HFF-Myc (cell line): ENCODE measurements around the gene PTPRN2.

ENCODE experiments used
- DNase-seq: peaks from one replicate; pipeline ENCODE4 v3.0.0-alpha.2; 2011; ENCODE audit warnings: low read depth; ENCODE audit errors: extremely low read depth
- H3K4me3 ChIP-seq: replicated peaks from 2 replicates; pipeline ENCODE4 v1.5.1; 2011; ENCODE audit warnings: low read depth, mild to moderate bottlenecking, control low read depth, low read length
- CTCF ChIP-seq: IDR thresholded peaks from 2 replicates; pipeline ENCODE4 v1.5.1; 2012; ENCODE audit warnings: mild to moderate bottlenecking, low read depth, low read length, control low read depth; ENCODE audit errors: missing control alignments

The PTPRN2 gene

GRCh38 chr7:158611541-158611940 lies 23.9 kb upstream of the PTPRN2 start:
- no peak for DNase-seq
- no peak for TF ChIP-seq CTCF
- H3K4me3 ChIP-seq = no peak overlapping the region

DNA sequence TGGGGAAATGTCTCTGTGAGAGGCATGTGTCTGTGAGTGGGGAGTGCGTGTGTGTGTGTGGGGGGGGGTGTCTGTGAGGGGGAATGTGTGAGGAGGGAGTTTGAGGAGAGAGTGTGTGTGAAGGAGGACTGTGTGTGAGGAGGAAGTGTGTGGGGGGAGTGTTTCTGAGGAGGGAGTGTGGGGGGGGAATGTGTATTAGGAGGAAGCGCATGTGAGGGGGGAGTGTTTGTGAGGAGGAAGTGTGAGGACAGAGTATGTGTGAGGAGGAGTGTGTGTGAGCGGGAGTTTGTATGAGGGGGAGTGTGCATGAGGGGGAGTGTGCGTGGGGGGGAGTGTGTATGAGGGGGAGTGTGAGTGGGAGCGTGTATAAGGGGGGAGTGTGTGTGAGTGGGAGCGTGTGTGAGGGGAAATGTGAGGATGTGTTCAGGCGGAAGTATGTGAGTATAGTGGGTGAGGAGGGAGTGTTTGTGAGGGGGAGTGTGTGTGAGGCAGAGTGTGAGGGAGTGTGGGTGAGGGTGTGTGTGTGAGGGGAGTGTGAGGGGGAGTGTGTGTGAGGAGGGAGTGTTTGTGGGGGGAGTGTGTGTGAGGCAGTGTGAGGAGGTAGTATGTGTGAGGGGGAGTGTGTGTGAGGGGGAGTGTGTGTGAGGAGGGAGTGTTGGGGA lies 21.8 kb upstream of the PTPRN2 start:
- no peak for DNase-seq
- no peak overlapping the region for H3K4me3 ChIP-seq
- TF ChIP-seq CTCF = no peak

GRCh38 chr7:158607563-158607962 lies 19.9 kb upstream of the PTPRN2 start:
- TF ChIP-seq CTCF = no peak
- H3K4me3 ChIP-seq = no peak overlapping the region
- no peak for DNase-seq

DNA sequence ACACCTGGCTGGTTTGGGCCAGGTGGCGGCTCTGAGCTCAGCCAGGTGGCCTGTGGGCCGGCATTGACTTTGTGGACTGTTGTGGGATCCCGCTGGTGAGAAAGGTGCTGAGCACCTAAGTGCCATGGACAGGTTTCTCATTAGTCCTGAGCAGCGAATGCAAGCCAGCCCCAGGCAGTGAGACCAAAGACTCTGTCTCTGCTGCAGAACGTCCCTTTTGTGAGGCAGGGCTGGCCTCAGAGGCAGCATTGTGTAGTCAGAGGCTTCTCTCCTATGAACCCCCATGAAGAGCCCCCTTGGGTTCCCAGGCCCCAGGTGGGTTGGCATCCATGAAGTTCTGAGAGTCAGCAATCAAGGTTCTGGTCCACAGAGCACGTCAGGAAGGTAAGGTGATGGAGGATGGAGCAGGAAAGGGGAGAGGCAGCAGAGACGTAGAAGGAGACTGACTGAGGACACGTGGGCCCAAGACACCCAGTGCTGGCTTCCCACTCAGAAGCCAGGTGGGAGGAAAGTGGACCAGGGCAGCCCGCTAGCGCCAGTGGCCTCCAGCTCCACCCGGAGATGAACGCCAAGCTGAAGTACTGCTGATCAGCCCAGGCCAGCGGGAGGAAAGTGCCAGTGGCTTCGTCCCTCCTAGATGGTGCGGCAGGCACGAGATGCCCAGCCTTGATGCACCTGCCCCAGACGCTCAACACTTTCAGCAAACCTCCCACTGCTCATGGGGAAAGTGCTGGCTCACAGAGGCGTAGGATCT lies 19.2 kb upstream of the PTPRN2 start:
- no peak overlapping the region for H3K4me3 ChIP-seq
- DNase-seq = no peak
- no peak for TF ChIP-seq CTCF

DNA sequence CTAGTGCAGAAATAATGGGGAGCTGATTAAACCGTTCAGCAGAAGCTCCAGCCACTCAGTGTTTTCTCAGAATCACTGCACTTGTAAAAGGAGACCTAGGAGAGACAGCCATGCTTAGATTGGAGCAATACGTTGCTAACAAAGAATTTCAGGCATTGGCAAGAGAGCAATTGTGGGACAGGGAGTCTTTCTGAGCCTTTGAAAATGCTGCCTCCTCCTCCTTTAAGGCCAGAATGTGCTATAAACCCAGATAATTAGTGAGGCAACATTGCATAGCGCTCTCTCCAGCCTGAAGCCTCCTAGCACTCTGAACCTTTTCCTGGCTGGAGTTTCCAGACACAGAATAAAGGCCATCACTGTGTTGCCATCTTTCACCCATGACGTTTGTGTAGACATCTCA lies 18.5 kb upstream of the PTPRN2 start:
- no peak for DNase-seq
- TF ChIP-seq CTCF = no peak
- H3K4me3 ChIP-seq = no peak overlapping the region

GRCh38 chr7:158603773-158604755 lies 16.4 kb upstream of the PTPRN2 start:
- TF ChIP-seq CTCF = no peak
- H3K4me3 ChIP-seq = no peak overlapping the region
- DNase-seq = no peak
